HG03139 (cell line): Measurements from ENCODE around the gene ADK.

Experiments
- ATAC-seq: cut with Tn5 transposase; IDR thresholded peaks from one replicate; pipeline ENCODE4 v1.9.1; 2021; ENCODE audit not compliant: unreplicated experiment

ADK gene

DNA sequence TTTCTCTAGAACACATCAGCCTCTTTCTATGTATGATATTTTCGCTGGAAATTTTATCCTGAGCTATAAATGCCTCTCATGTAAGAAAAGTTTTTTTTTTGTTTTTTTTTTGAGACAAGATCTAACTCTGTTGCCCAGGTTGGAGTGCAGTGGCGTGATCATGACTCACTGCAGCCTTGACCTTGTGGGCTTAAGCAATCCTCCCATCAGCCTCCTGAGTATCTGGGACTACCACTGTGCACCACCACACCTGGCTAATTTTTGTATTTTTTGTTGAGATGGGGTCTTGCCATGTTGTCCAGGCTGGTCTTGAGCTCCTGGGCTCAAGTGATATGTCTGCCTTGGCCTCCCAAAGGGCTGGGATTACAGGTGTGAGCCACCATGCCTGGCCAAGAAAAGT lies 80.4 kb downstream of the ADK start:
- ATAC-seq = no peak

DNA sequence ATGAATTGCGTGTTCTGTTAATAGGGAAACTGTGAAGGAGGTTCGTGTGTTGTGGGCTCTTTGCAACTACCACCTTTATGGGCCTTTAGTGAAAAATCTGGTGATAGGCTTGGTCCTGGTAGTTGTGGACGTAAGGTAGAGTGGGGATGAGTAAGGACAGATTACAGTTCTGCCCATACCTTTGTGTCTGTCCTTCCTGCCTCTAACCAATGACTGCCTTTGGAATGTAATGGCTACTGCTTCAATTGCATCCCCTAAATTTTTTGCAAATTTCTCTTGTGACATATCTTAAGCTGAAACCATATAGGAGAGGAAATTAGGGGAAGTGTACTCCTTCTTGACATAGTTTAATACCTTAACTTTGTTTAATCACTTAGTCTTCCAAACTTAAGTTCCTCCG lies 82.3 kb downstream of the ADK start:
- no peak for ATAC-seq

DNA sequence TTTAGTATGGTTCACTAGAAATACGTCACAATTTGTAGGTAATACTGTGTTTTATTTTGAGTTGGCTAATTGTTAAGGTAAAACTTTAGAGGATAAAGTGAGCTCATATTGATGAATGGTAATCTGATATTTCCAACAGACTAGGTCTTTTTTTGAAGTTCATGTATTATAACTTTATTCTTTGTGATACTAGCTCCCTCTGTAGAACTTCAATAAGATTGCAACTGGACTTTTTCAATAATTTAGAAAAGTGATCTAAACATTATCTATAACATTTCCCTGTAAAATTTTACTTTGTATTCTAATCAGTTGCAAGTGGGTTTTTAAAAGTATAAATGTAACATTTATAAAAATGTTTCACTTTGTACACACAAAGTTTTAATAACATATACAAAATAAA lies 83.5 kb downstream of the ADK start:
- ATAC-seq = no peak

DNA sequence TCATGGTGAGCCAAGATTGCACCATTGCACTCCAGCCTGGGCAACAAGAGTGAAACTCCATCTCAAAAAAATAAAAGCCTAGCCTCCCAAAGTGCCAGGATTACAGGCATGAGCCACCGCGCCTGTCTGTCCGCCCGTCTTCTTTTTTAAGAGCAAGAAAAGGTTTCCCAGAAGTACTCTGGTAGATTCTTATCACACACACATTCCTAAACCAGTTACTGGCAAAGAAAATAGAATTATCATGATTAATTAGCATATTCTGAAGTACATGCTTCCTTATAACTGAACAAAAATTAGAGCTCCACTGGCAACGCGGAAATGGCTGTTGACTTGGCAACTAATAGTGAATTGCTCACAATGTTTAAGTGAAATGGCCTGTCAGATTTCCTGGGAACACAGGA lies 87.0 kb downstream of the ADK start:
- ATAC-seq = no peak

DNA sequence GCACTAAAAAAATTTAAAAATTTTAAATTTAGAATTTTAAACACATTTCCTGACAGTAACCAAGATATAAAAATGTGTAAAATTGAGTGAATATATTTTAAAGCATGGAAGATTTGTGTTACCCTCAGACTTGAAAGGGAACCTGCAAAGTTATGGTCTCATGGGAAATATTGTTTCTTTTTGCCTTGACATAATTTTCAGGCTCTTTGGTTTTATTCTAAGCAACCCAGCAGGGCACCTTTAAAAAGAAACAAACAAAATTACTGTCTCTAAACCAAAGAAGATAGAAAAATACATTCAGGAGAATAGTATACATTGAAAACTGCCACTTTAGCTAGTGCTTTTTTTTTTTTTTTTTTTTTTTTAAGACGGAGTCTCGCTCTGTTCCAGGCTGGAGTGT lies 87.5 kb downstream of the ADK start:
- ATAC-seq = no peak

DNA sequence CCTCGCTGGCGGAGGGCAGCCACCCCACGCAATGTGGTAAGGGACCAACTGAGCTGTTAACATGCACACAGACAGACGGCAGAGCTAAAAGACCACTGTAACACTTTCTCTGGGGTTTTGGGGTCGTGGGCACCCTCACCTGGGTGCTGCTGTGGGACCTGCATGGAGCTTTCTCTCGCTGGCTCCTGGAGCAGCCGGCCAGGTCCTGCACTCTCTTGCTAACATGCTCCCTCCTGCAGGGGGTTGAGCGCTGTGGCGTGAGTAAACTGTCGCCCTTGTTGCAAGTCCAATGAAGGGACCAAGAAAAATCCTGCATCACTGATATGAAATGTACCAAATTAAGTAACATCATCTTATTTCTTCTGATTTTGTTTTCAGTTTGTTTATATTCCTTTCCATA lies 92.0 kb downstream of the ADK start:
- no peak for ATAC-seq

DNA sequence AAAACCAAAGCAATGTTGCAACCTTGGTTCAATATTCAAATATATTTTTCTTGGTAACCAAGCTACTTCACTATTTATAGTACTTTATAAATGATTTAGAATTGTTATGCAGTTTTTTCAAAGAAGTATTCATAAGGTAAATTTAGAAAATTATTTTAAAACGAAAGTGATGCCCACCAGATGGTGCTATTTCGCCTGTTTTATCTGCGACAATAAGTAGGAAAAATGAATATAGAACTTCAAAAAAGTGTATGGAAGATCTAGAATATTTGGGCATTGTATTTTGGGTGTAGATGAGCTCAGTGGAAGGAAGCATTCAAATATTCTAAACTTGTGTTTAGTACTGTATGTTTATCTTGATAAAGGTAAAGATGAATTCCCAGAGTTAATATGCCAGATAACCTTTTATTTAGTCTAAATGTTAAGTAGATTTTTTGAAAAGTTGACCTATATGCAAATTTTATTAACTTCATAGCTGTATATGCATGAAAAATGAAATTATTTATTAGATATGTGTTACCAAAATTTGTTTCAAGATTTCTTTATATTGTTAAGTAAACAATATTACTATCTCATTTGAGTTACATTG lies 93.2 kb downstream of the ADK start:
- no peak for ATAC-seq

DNA sequence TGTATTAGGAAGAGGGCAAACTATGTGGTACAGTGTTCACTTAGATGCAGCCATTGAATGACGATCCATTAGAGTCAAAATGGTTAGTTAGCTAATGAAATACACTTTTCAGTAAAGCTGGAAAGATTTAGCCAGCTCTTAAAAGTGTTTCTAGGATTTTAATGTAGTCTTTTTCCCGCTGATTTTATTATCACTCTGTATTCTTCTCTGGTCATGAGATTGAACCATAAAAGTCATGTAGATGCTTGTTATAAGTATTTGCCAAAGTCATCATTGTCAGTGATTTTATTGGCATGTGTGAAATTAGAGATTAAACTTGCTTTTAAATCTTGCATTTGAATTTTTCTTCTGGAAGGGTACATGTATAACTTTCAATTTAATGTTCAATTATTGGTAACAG lies 93.8 kb downstream of the ADK start:
- ATAC-seq = no peak

DNA sequence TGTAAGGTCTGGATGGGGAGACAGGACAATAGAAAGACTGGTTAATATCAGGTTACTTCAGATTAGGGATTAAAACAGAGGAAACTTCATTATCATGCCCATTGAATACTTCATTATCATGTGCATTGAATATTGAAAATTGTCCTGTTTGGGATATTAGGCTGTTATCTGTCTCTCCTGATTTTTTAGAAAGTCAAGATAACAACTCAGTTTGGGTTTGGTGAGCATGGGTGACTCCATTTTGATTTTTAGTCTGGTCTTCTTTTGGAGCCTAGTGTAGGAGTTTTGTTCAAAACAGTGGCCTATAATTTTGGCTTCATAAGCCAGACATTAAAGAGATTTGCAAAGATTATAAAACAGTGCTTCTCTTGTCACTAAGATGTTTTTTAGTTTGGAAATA lies 95.5 kb downstream of the ADK start:
- ATAC-seq = no peak

DNA sequence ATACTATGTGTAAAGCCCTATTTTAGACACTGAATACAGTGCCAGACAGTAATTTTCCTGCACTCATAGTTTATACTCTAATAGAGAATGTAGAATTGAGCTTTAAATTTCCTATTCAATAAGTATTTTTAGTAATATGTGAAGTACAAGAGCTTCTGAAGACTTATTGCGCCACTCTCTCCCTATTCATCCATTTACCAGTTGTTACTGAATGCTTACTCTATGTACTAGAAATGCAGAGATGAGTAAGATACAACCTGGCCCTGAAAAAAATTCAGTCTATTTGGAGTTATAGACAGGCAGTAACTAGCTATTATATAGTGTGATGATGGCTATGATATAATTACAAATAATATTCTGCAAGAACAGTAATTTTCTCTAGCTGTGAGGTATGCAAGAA lies 98.8 kb downstream of the ADK start:
- ATAC-seq = no peak

DNA sequence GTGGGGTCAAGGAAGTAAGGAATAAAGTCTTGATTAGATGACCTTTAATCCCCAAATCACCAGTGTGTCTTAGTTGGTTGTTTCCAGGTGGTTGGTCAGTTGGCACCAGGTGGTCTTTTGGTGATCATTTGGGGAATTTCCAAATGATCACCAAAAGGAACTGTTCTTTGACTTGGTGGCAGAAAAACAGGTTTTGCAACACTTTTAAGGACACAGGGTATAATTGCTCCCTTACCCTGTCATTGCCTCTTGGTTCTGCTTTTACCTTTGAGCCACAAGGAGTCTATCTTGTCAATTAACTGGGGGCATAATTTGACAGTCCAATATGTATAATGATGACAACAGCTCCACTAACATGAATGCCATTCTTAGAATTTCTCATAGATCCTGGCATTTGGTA lies 104.2 kb downstream of the ADK start:
- ATAC-seq = no peak

DNA sequence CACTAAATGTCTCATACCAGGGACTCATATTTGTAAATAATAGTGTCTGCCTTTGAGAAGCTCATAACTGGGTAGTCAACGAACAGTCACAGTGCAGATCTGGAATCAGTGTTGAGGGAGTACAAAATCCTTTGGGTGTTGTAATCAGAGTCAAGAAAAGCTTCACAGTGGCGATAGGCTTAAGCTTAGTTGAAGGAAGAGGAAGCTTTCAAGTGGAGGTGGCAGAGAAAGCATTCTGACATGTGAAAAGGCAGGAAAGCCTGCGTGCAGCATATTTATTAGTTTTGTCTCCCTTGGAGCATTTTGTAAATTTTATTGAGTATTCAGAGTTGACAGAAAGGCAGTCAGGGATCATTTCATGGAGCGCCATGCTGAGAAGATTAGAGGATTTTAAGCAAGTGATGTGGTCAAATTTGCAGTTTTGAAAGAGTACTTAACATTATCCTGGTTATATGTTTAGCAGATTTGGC lies 104.9 kb downstream of the ADK start:
- ATAC-seq = no peak

DNA sequence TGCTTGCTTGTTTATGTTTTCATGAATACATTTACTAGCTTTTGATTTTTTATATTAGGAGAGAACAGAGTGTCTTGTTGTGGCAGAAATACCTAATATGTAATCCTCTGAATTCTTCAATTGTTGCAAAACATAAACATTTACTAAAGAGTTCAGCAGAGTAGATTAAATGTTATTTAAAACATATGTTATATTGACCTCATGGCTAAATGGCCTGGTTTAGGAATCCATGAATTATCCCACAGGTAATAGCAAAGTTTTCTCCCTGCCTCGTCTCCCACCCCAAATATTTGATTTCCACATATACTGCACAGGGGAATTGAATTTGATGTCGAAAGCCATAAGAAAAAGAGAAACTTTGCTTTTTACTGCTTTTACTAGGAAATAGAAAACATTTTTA lies 111.8 kb downstream of the ADK start:
- no peak for ATAC-seq

DNA sequence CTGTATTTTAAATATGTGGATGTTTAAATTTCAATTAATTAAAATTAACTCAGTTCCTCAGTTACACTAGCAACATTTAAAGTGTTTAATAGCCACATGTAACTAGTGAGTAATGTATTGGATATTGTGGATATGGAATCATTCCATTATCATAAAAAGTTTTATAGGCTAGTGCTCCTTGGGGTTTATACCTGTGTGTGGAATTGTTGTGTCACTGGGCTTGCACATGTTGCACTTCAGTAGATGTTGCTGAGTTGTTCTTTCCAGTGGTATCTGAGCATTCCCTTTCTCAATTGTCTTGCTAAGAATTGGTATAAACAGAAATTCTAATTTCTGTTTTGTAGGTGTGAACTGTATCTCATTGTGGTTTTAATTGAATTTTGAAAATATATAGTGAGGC lies 113.0 kb downstream of the ADK start:
- ATAC-seq = no peak

DNA sequence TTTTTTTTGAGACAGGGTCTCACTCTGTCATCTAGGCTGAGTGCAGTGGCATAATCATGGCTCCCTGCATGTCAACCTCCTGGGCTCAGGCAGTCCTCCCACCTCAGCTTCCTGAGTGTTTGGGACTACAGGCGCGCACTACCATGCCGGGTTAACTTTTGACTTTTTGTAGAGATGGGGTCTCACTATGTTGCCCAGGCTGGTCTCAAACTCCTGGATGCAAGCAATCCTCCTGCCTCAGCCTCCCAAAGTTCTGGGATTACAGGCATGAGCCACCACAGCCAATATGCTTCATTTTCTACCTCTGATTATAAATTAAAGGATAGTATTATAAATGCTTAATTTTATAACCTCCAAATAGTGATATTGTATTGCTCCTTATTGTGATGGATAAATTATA lies 121.3 kb downstream of the ADK start:
- no peak for ATAC-seq

DNA sequence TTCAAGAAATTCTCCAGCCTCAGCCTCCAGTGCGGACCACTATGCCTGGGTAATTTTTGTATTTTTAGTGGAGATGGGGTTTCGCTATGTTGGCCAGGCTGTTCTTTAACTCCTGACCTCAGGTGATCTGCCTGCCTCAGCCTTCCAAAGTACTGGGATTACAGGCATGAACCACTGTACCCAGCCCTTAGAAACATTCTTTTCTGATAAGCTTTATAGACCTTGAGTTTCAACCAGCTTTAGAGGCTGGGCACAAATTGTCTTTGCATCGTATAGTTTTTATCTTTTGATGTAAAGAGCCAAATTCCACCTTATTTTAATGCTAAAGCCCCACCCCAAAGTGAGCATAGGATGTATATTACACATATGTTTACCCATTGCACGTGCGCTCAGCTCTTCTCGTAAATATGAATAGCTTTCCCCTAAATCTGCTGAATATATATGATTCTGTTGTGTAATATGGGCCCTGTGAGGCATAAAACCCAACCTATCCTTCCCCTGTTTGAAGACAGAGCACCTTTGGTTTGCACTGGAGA lies 124.8 kb downstream of the ADK start:
- no peak for ATAC-seq

DNA sequence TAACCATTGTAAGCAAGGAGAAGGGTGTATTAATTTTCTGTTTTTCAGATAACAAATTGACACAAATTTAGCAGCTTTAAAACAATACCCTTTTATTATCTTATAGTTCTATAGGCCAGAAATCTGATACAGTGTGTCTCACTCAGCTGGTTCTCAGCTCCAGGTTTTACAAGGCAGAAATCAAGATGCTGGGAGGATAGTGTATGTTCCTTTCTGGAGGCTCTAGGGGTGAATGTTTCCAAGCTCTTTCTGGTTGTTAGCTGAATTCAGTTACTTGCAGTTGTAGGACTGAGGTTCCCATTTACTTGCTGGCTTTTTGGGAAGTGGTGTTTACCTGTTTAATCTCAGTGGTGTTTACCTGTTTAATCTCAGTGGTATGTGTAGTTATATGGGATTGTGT lies 125.4 kb downstream of the ADK start:
- ATAC-seq = no peak

DNA sequence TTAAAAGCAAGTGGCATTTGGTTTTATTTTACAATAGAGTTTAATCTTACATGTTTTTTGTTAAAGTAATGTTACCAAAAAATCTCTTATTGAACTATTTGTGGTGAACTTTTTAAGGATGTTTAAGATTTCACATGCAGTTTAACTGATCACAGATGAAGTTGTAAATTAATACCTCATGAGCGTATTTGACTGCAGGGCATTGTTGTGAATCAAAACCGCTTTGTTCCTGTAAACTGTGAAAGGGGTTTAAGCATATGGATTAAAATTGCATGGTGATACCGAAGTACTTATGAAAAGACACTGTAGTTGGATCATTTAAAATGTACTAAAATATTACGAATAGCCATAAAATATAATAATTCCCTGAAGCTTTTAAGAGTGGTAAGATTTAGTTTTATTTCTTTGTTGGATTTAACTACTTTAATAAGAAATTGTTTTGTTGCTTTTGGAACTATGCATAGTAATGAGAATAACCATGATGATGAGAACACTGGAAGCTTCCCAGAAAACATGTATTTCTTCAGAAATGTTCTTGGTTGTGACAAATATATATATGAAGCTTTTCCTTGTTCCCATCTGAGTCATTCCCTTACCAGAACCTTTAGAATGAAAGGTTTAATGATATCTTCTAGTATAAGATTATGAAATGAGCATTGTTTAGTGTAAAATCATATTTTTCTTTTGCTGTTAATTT lies 131.3 kb downstream of the ADK start:
- no peak for ATAC-seq

DNA sequence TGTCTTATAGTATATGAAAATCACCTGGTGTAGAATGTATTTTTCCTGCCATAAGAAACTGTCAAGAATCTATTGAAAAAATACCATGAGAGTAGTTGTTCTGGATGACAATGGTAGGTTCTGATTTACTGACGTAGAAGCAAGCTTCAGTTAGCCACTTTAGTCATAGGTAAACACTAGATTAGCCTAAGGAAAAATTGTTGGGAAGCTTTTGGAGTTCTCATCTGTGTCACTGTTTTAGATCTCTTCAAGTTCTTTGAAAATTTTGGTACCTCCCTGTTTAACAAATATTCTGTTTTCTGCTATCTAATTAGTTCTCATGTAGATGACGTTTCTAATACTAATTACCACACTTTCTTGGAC lies 131.8 kb downstream of the ADK start:
- ATAC-seq = no peak

DNA sequence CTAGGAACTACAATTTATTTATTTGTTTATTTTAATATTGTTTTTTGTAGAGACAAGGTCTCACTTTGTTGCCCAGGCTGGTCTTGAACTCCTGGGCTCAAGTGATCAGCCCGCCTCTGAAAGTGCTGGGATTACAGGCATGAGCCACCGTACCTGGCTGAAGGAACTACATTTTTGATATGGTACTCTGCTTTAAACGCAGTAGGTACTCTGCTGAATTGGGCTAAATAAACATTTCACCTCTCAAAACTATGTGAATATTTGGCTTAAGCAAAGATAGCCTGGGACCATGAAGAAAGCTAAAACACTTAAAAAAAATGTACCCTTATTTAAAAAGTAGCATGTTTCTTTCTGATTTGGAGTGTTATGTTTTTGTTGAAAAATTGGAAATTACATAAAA lies 138.2 kb downstream of the ADK start:
- ATAC-seq = no peak

DNA sequence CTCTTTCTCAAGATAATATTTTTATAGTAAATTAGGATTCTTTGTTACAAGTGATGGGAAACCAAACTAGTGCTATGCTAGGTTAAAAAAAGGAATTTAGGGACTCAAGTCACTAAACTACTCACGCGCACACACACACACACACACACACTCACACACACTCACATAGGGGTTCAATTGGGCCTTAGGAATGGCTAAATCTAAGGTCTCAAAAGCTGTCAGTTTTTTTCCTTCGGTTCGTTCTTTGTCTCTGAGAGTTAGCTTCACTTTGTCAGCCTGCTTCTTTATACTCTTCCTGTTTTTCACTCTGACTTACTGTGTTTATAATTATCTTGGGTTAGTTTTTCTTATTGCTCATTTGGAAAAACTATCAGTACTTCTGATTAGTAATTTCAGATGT lies 138.9 kb downstream of the ADK start:
- no peak for ATAC-seq

DNA sequence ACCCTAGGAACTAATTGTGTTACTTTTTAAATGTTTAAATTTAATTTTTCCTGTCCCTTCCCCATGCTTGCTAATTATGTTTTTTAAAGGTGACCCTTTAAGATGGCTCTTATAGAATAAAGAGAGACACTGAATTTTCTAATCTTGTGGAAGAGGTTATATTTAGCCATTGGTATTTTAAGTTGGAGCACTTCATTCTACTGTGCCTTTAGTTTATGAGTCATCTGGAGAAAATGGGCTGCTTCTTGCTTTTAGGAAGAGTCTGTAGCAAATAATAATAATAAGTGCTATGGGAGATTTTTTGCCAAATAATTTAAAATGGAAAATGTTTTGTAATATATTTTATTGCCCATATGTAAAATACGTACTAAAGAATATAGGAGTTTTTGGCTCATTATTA lies 139.7 kb downstream of the ADK start:
- ATAC-seq = no peak

DNA sequence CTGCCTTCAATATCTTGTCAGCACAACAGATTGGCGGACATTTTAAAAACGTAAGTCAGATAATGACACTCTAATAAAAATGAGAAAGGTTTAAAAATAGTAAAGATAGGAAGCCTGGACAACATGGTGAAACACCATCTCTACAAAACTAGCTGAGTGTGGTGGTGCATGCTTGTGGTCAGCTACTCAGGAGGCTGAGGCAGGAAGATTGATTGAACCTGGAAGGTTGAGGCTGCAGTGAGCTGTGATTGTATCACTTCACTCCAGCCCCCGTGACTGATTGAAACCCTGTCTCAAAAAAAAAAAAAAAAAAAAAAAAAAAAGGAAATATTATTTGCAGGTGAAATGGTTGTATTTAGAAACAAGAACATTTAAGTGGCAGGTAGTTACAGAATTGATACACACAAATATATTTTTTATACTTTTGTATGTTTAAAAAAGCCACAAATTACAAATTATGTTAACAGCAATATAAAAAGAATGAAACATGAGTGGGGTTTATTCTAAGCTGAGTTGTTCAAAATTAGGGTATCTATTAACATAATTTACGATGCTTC lies 141.9 kb downstream of the ADK start:
- no peak for ATAC-seq
